Omental fat pad (tissue), 4 donors: ENCODE measurements around the gene DNAJC16. TPM values are rescaled to one million over a fixed set of nuclear protein-coding genes. Genes with fewer than 3 reads are reported as not detected.

Experiments used
- ATAC-seq: fragments of 150-250 bp; one replicate; pipeline ENCODE4 v1.9.1; 2016; ENCODE audit warnings: mild to moderate bottlenecking, moderate library complexity; ENCODE audit not compliant: low FRiP score
- DNase-seq: peaks from one replicate; pipeline ENCODE4 v3.0.0-alpha.2; 2019; ENCODE audit warnings: low spot score
- small RNA-seq: library from RNA; depleted of rRNA; stranded (forward); fragments of <200 nt; gene quantifications from one replicate; pipeline ENCODE3, GENCODE V24; 2016
- total RNA-seq, 4 donors: library from RNA; depleted of rRNA; stranded (reverse); fragments of >200 nt; gene quantifications; one replicate each; pipeline ENCODE4 v1.1.0, GENCODE V29; 2016
- TF ChIP-seq, protein P1 (sequence below), 3 donors: fragments of 450-650 bp; IDR thresholded peaks; one replicate each; pipeline ENCODE4 v1.5.1; 2016 to 2017; ENCODE audit warnings: antibody characterized with exemption in 3 of 3, mild to moderate bottlenecking in 3 of 3, moderate library complexity in 2 of 3

The DNAJC16 gene
- total RNA-seq, 4 donors from 2014 or later: 13.2 to 19.7 (median 15.1) TPM

DNA sequence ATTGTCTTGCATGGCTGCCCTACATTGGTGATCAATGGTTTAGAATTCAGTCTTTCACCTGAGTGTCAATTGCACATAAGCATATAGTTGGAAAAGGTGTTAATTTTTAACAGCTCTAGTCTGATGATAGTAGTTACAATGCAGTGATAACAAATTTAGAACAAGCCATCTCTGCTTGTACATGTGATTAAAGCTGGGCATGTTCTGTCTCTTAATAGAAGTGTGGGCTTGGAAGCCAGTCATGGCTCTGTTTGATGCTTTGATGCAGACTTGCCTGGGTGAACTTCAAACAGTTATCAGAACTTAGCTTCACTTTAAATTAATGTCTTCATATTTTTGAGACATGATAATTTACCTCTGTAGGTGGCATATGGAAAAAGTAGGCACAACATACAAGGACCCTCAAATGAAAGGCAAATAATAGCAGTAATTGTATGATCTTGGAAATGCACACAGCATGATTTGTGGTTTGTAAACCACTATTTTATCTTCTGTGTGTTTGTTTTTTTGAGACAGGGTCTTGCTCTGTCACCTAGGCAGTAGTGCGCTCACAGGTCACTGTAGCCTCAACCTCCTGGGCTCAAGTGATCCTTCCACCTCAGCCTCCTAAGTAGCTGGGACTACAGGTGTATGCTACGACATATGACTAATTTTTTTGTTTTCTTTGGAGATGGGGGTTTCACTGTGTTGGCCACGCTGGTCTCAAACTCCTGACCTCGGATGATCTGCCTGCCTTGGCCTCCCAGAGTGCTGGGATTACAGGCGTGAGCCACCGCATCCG lies 94.4 kb downstream of the DNAJC16 start:
- TF ChIP-seq, protein P1, sequence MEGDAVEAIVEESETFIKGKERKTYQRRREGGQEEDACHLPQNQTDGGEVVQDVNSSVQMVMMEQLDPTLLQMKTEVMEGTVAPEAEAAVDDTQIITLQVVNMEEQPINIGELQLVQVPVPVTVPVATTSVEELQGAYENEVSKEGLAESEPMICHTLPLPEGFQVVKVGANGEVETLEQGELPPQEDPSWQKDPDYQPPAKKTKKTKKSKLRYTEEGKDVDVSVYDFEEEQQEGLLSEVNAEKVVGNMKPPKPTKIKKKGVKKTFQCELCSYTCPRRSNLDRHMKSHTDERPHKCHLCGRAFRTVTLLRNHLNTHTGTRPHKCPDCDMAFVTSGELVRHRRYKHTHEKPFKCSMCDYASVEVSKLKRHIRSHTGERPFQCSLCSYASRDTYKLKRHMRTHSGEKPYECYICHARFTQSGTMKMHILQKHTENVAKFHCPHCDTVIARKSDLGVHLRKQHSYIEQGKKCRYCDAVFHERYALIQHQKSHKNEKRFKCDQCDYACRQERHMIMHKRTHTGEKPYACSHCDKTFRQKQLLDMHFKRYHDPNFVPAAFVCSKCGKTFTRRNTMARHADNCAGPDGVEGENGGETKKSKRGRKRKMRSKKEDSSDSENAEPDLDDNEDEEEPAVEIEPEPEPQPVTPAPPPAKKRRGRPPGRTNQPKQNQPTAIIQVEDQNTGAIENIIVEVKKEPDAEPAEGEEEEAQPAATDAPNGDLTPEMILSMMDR (IDR thresholded peaks at IDR 0.05): no peak
- ATAC-seq (no peak), DNase-seq (no peak)

DNA sequence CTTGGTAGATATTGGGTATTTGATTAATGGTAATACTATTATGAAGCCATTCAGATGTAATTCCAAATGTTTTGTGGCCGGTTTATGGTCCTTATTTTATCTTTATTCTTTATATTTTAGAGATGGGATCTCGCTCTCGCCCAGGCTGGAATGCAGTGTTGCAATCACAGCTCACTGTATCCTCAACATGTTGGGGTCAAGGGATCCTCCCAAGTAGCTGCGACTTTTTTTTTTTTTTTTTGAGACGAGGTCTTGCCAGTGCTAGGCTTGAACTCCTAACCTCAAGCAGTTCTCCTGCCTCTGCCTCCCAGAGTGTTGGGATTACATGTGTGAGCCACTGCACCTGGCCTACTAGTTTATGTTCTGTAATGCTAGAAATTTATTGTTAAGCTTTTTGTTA lies 95.3 kb downstream of the DNAJC16 start:
- no peak for DNase-seq
- TF ChIP-seq, protein P1 (IDR thresholded peaks at IDR 0.05): no peak

DNA sequence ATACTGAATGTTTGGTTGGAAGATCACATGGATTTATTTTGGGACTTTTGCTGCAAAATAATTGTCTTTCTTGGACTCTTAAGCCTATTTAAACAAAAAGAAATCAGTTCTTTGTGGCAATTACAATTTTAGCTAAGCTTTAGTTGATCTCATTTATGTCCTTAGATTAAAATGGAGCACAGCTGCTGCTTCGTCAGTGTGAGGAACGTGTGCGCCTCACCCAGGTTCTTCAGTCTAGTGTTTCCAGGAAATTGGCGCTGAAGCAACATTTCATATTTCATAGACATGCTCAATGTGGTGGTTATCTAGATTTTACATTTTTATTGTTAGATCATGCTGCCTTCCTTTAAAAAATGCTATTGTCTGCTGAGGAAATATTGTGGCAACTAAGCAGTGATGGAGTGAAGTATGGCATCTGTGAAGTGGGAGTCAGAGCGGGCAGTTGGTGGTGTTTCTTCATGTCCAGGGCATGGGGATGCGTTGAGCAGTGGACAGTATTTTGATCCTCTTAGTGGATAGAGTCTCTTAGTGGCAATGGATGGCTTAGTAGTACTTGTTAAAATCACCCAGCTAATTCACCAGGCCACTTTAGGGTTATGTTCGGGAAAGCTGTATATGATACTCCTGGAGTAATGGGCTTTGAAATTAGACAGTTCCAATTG lies 96.2 kb downstream of the DNAJC16 start:
- no peak for DNase-seq
- TF ChIP-seq, protein P1 (IDR thresholded peaks at IDR 0.05): no peak
- no peak for ATAC-seq

More for the DNA sequence above, 95.3 kb downstream of the DNAJC16 start:
- no peak for ATAC-seq

DNA sequence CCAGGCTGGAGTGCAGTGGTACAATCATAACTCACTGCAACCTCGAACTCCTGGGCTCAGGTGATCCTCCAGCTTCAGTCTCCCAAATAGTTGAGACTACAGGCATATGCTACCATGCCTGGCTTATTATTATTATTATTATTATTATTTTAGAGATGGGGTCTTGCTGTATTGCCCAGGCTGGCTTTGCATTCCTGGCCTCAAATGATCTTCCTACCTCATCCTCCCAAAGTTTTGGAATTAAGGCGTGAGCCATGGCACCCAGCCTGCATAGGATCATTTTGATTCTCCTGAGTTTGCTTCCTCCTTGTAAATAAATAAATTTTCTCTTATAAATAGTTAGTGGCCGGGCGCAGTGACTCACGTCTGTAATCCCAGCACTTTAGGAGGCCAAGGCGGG lies 96.8 kb downstream of the DNAJC16 start:
- TF ChIP-seq, protein P1 (IDR thresholded peaks at IDR 0.05): no peak
- ATAC-seq (no peak), DNase-seq (no peak)

DNA sequence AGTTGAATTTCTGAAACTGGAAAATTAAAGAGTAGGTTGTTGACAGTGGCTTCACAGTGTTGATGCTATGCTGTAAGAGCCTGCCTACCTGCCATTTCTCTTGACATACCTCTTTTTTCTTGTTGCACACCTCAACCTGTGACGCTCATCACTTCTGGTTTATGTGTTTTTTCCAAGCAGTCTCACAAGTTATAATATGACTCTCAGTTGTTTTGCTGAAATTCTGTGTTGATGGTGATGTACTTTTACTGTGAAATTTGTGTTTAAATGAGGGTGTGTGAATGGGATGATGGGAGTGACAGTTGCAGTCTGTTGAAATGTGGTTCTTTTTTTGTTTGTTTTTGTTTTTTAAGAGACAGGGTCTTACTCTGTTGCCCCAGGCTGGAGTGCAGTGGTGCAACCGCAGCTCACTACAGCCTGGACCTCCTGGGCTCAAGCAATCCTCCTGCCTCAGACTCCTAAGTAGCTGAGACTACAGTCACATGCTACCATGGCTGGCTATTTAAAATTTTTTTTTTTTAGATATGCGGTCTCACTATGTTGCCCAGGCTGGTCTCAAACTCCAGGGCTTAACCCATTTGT lies 97.6 kb downstream of the DNAJC16 start:
- no peak for ATAC-seq
- TF ChIP-seq, protein P1 (IDR thresholded peaks at IDR 0.05): no peak
- no peak for DNase-seq

DNA sequence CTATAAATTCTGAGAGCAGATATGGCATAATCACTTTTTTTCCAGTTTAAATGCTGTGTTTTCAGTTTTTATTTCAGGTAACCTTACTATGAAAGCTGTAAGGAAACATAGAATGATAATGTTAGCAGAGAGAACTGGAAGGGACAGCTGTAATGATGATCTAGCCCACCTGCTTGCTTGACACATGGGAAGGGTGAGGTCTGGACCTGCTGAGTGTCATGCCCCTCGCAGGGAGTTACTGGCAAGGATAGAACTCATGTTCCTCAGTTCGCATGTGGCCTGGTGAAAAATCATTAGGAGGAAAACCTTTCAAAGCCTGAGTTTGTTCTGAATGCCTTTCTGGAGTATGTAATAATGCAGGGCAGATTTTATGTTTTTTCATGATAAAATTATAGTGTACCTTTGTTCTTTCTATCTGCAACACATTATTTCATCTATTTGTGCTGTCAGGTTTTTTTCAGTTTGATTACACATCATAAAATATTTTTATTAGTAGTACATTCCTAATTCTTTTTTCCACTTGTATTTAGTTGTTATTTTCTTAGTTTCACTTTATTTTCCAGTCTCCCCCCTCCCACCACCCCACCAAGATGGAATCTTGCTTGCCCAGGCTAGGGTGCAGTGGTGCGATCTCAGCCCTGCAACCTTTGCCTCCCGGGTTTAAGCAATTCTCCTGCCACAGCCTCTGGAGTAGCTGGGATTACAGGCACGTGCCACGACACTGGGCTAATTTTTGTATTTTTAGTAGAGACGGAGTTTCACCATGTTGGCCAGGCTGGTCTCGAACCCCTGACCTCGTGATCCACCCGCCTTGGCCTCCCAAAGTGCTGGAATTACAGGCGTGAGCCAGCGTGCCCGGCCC lies 98.6 kb downstream of the DNAJC16 start:
- TF ChIP-seq, protein P1 (IDR thresholded peaks at IDR 0.05): no peak
- DNase-seq (no peak), ATAC-seq (no peak)

Small RNA genes within 50 kb of the gene (small RNA-seq; reads per million reads assigned to genes)
- gene CD24P1 (not detected), gene RNU7-179P (not detected), gene SCARNA21B (not detected)

Other genes starting within 250 kb of the DNAJC16 start
- gene EFHD2, start 117.0 kb upstream of the DNAJC16 start, total RNA-seq: 100 to 1,000 TPM in 1 of 4 donors, 10 to 100 TPM in 3; 35.6 to 120 (median 54.4) TPM
- under 1 TPM in 2 of 4 donors, not detected in 2; 0.36 to 0.74 TPM for gene CTRC, start 88.4 kb upstream of the DNAJC16 start, total RNA-seq
- gene CELA2A, start 70.1 kb upstream of the DNAJC16 start, total RNA-seq: not detected
- gene CELA2B, start 50.7 kb upstream of the DNAJC16 start, total RNA-seq: not detected
- 10 to 100 TPM in 1 of 4 donors, 1 to 10 TPM in 3; 9.3 to 37.7 (median 9.7) TPM for gene CASP9, start 2.6 kb upstream of the DNAJC16 start, total RNA-seq
- gene AGMAT, start 58.2 kb downstream of the DNAJC16 start, total RNA-seq: under 1 TPM in 3 of 4 donors, not detected in 1; 0.24 to 0.65 (median 0.44) TPM
- 10 to 100 TPM; 49.3 to 63.2 (median 54.5) TPM for gene DDI2, start 90.6 kb downstream of the DNAJC16 start, total RNA-seq
- 10 to 100 TPM; 34.4 to 81.1 (median 50.0) TPM for gene PLEKHM2, start 157.5 kb downstream of the DNAJC16 start, total RNA-seq
- 10 to 100 TPM in 1 of 4 donors, 1 to 10 TPM in 2, under 1 TPM in 1; 0.82 to 13.1 (median 2.0) TPM for gene SLC25A34, start 209.4 kb downstream of the DNAJC16 start, total RNA-seq
- gene TMEM82, start 215.7 kb downstream of the DNAJC16 start, total RNA-seq: not detected
- gene FBLIM1, start 231.9 kb downstream of the DNAJC16 start, total RNA-seq: 10 to 100 TPM; 10.4 to 34.0 (median 17.4) TPM